Measurements from ENCODE around the gene COL13A1. TPM values are rescaled to one million over a fixed set of nuclear protein-coding genes. Genes with fewer than 3 reads are reported as not detected.

Gene COL13A1
- total RNA-seq, 4 donors from 2014 or later: 0.42 to 3.4 (median 1.5) TPM

DNA sequence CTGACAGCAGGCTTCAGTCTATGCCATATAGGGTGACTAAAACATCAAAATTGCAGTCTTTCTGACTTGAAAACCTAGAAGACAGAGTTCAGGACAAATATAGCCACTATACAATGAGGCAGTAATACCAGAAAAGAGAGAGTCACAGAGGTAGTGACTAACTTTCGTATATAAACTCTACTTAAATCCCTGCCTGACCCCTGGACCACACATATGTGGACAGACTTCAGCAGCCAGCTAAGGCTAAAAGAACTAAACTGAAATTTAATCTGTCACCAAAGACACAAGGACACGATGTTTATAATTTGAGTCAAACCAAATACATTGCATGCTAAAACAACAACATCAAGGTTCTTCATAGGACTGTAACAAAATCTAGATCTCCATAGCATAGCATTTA lies 186.4 kb downstream of the COL13A1 start:
- Histone ChIP-seq H3K36me3 (no peaks in the 10 kb centered on the region), H3K4me3 (no peak overlapping the region), H3K27ac (no peak overlapping the region), H3K9me3 (no peaks in the 10 kb centered on the region), H3K4me1 (no peaks in the 10 kb centered on the region), H3K27me3 (peaks cover 3% of the 10 kb centered on the region)
- 69% methylated on average over 2 of the region's 2 CpGs for WGBS
- DNase-seq (ENCODE audit: low spot score in 2 of 2): no peak
- no peak for TF ChIP-seq EP300 (IDR thresholded peaks at IDR 0.05)
- TF ChIP-seq POLR2A (IDR thresholded peaks at IDR 0.05): no peak
- TF ChIP-seq POLR2AphosphoS5 (IDR thresholded peaks at IDR 0.05): no peak
- no peak for TF ChIP-seq CTCF (IDR thresholded peaks at IDR 0.05)

- H3K27ac ChIP-seq: no peak overlapping the region
- H3K4me1 ChIP-seq: no peaks in the 10 kb centered on the region
- DNase-seq (ENCODE audit: low spot score in 2 of 2): no peak
- TF ChIP-seq CTCF (IDR thresholded peaks at IDR 0.05) (no peak), EP300 (IDR thresholded peaks at IDR 0.05) (no peak), POLR2AphosphoS5 (IDR thresholded peaks at IDR 0.05) (no peak), POLR2A (IDR thresholded peaks at IDR 0.05) (no peak)
- no peaks in the 10 kb centered on the region for H3K9me3 ChIP-seq
- H3K27me3 ChIP-seq: no peaks in the 10 kb centered on the region
- 46% methylated on average over 2 of the region's 2 CpGs for WGBS
- no peak overlapping the region for H3K4me3 ChIP-seq
- no peaks in the 10 kb centered on the region for H3K36me3 ChIP-seq
These were observed 189.4 kb downstream of the COL13A1 start for GRCh38 chr10:69991151-69991550.

DNA sequence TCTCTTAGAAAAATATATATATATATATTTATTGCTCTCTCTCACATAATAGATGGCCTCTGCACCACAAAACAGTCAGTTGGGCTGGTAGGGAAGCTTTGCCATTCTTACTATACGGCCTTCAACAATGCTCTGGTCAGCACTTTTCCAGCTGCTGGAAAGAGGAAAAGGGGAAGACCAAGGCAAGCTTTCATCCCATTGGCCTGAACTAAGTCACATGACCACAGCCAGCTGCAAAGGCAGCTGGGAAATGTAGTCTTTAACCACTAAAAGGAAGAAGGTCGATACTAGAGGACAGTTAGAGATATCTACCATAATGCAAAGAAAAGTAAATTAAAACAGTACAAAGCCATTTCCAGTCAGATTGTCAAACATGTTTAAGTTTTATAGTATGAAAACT lies 192.6 kb downstream of the COL13A1 start:
- Histone ChIP-seq H3K4me1 (no peaks in the 10 kb centered on the region), H3K4me3 (no peak overlapping the region), H3K36me3 (no peaks in the 10 kb centered on the region), H3K9me3 (no peaks in the 10 kb centered on the region), H3K27me3 (no peaks in the 10 kb centered on the region), H3K27ac (no peak overlapping the region)
- TF ChIP-seq POLR2AphosphoS5 (IDR thresholded peaks at IDR 0.05) (no peak), POLR2A (IDR thresholded peaks at IDR 0.05) (no peak), EP300 (IDR thresholded peaks at IDR 0.05) (no peak), CTCF (IDR thresholded peaks at IDR 0.05) (no peak)
- WGBS: 50% methylated on average over 2 of the region's 2 CpGs
- DNase-seq (ENCODE audit: low spot score in 2 of 2): no peak

GRCh38 chr10:69996611-69997010 lies 194.9 kb downstream of the COL13A1 start:
- Histone ChIP-seq H3K4me3 (no peak overlapping the region), H3K36me3 (no peaks in the 10 kb centered on the region), H3K9me3 (no peaks in the 10 kb centered on the region), H3K27ac (no peak overlapping the region), H3K27me3 (no peaks in the 10 kb centered on the region), H3K4me1 (no peaks in the 10 kb centered on the region)
- no peak for TF ChIP-seq POLR2A (IDR thresholded peaks at IDR 0.05)
- TF ChIP-seq EP300 (IDR thresholded peaks at IDR 0.05): no peak
- TF ChIP-seq POLR2AphosphoS5 (IDR thresholded peaks at IDR 0.05): no peak
- no peak for TF ChIP-seq CTCF (IDR thresholded peaks at IDR 0.05)
- WGBS: 67% methylated on average over 2 of the region's 2 CpGs
- DNase-seq (ENCODE audit: low spot score in 2 of 2): no peak

DNA sequence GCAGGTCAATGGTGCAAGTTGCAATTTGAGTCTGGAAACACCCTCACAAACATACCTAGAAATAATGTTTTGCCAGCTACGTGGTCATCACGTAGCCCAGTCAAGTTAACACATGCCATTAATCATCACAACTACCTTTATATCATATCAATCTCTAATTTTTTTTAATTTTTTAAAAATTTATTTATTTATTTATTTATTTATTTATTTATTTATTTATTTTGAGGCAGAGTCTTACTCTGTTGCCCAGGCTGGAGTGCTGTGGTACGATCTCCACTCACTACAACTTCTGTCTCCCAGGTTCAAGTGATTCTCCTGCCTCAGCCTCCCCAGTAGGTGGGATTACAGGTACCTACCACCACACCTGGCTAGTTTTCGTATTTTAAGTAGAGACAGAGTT lies 198.6 kb downstream of the COL13A1 start:
- TF ChIP-seq POLR2A (IDR thresholded peaks at IDR 0.05) (no peak), CTCF (IDR thresholded peaks at IDR 0.05) (no peak), EP300 (IDR thresholded peaks at IDR 0.05) (no peak), POLR2AphosphoS5 (IDR thresholded peaks at IDR 0.05) (no peak)
- no peaks in the 10 kb centered on the region for H3K9me3 ChIP-seq
- 96% methylated on average over 4 of the region's 4 CpGs for WGBS
- H3K4me1 ChIP-seq: no peaks in the 10 kb centered on the region
- H3K27ac ChIP-seq: no peak overlapping the region
- peaks cover 4% of the 10 kb centered on the region for H3K27me3 ChIP-seq
- no peak for DNase-seq (ENCODE audit: low spot score in 2 of 2)
- no peaks in the 10 kb centered on the region for H3K36me3 ChIP-seq
- no peak overlapping the region for H3K4me3 ChIP-seq

Data from suprapubic skin (tissue), 4 donors.